Bronchial smooth muscle cell (primary cell): Measurements from ENCODE around the gene PDGFA. TPM values are rescaled to one million over a fixed set of nuclear protein-coding genes. Genes with fewer than 3 reads are reported as not detected.

Experiments
- total RNA-seq: library from RNA; depleted of rRNA; stranded (reverse); fragments of >200 nt; gene quantifications from 2 replicates; pipeline ENCODE4 v1.2.1, GENCODE V29; 2014

PDGFA gene
- total RNA-seq = 2.8 and 5.0 TPM in 2 replicates

DNA sequence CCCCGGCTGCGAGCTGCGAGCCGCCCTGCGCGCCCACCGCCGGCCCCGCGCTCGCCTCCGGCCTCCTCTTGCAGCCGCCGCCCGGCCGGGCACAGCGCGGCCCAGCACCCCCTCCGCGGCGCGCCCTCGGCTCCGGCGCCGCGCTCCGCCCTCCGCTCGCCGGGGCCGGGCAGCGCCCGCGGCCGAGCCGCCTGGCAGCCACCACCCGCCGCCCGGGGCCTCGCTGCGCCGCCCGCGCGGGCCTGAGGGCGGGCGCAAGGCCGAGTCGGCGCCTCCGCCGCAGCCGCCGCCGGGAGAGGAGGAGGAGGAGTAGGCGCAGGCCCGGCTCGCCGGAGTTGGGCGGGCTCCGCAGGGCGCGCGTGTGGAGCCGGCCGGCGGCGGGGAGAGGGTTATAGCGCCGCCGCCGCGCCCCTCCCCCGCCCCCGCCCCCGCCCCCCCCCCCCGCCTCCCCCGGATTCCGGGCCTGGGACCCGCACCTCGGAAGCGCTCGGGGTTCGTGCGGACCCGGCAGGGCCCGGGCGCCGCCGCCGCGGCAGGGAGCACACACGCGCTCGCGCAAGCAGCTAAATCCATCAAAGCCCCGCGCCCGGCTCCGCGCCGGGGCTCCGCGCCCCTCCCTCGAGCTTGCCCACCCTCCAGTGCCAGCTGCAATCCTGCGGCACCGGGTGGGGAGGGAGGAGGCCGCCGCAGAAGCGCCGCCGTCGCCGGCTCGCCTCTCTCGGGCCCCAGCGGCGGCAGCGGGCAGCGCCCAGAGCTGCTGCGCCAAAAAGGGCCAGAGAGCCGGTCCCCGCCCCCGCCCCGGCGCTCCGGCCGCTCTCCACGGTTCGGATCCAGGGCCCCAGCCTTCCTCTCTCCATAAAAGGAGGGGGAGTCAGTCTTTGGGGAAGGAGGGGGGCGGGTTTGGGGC is at the start of gene PDGFA:
Gene PDGFA, minus strand, starts transcription at position 363 of the 907 bp plus-strand sequence. CDS start 845 bp downstream, outside the sequence.

Other genes starting within 250 kb of the PDGFA start
- not detected in 2 replicates for gene FOXL3, start 229.7 kb downstream of the PDGFA start, total RNA-seq
- 7.9 and 10.2 TPM in 2 replicates for gene DNAAF5, start 206.9 kb upstream of the PDGFA start, total RNA-seq
- 11.1 and 15.3 TPM in 2 replicates for gene PRKAR1B, start 207.4 kb upstream of the PDGFA start, total RNA-seq